Fibroblast of skin of right biceps (primary cell): ENCODE measurements around the gene PPOX.

Experiments
- DNase-seq: peaks from one replicate; pipeline ENCODE4 v3.0.0-alpha.2; 2013

The PPOX gene

GRCh38 chr1:161198897-161199431 lies 32.7 kb downstream of the PPOX start, which contains the start of gene ADAMTS4:
Gene ADAMTS4 (minus strand): TSS chr1:161199054. CDS start chr1:161198627, 427 bp downstream.
- DNase-seq = peak; percentile 98

GRCh38 chr1:161199506-161200139 lies 33.4 kb downstream of the PPOX start:
- peak; percentile 23 for DNase-seq

- DNase-seq = no peak
Observed at GRCh38 chr1:161200421-161200991, 34.3 kb downstream of the PPOX start.

GRCh38 chr1:161200992-161201835 lies 35.0 kb downstream of the PPOX start:
- DNase-seq = peak; percentile 72

- peak; percentile 99 for DNase-seq
Observed at GRCh38 chr1:161201836-161202712, 35.8 kb downstream of the PPOX start, which contains the start of gene NDUFS2. Gene NDUFS2 (plus strand): TSS chr1:161202367. CDS start chr1:161202386, 19 bp downstream.

GRCh38 chr1:161206411-161207140 lies 40.4 kb downstream of the PPOX start:
- no peak for DNase-seq

GRCh38 chr1:161207173-161207572 lies 40.9 kb downstream of the PPOX start:
- no peak for DNase-seq

- peak; percentile 71 for DNase-seq
Observed at GRCh38 chr1:161209790-161210409, 43.7 kb downstream of the PPOX start.

- no peak for DNase-seq
Observed at GRCh38 chr1:161214369-161214768, 48.1 kb downstream of the PPOX start.

GRCh38 chr1:161215076-161215475 lies 48.9 kb downstream of the PPOX start, which contains the start of gene FCER1G:
Gene FCER1G (plus strand): TSS chr1:161215295. CDS start chr1:161215322, 27 bp downstream.
- DNase-seq = no peak

- DNase-seq = peak; percentile 70
Observed at GRCh38 chr1:161216945-161217712, 50.9 kb downstream of the PPOX start.

- DNase-seq = no peak
Observed at GRCh38 chr1:161217831-161218230, 51.6 kb downstream of the PPOX start.

- DNase-seq = no peak
Observed at GRCh38 chr1:161218301-161219077, 52.3 kb downstream of the PPOX start.

- no peak for DNase-seq
Observed at GRCh38 chr1:161219078-161219892, 53.1 kb downstream of the PPOX start.

- DNase-seq = no peak
Observed at GRCh38 chr1:161220002-161220401, 53.8 kb downstream of the PPOX start.
